ENCODE results near the gene SLC35E2B. TPM values are rescaled to one million over a fixed set of nuclear protein-coding genes. Genes with fewer than 3 reads are reported as not detected.
"Not testable (repeated sequence)": the region's sequence is repeated elsewhere in the genome, so short reads cannot be mapped to it uniquely, and the experiment has no call there.

Gene SLC35E2B
- polyA plus RNA-seq, 3 donors = 12.2 to 29.2 (median 17.7) TPM

- H3K9me3 ChIP-seq (replicated peaks in 1 of 2; ENCODE audit: control insufficient read depth in 1 of 2, insufficient read depth in 1 of 2, low read length in 2 of 2); H3K79me2 ChIP-seq (ENCODE audit: insufficient read depth, low read length); H3K27ac Mint-ChIP-seq; intact Hi-C loops (cut with micrococcal nuclease); DNase-seq; H3K9ac ChIP-seq (ENCODE audit: insufficient read depth, low read length, poor library complexity, severe bottlenecking); H3K4me3 Mint-ChIP-seq; H4K20me1 ChIP-seq (ENCODE audit: insufficient read depth, low read length); H3K4me1 ChIP-seq (ENCODE audit: control insufficient read depth in 1 of 2, insufficient read depth in 2 of 2, low read length in 2 of 2); H3K4me3 ChIP-seq (replicated peaks in 1 of 3; ENCODE audit: low read depth in 2 of 3, low read length in 3 of 3); H3K27ac ChIP-seq (ENCODE audit: low read depth in 1 of 2, low read length in 2 of 2); H2AFZ ChIP-seq (ENCODE audit: insufficient read depth, low read depth, low read length, poor library complexity, severe bottlenecking); H3K4me1 Mint-ChIP-seq; H3K4me2 ChIP-seq (replicated peaks; ENCODE audit: extremely low read depth, low read length, poor library complexity, severe bottlenecking): not testable (repeated sequence)
- Mint-ChIP-seq H3K36me3 (peaks cover 16 to 23% of the 10 kb centered on the region in 2 donors), H3K9me3 (peaks cover 0 to 11% (median 3%) of the 10 kb centered on the region in 7 donors), H3K27me3 (ENCODE audit: low read depth in 3 of 3) (peaks cover 12 to 40% (median 22%) of the 10 kb centered on the region in 3 donors)
- H3K36me3 ChIP-seq (replicated peaks in 1 of 2; ENCODE audit: control insufficient read depth in 1 of 2, insufficient read depth in 2 of 2, low read length in 2 of 2) = peaks cover 13 to 15% of the 10 kb centered on the region in 2 donors
- no CpG with 5 or more reads among the region's 35 CpGs for WGBS (ENCODE audit: insufficient coverage)
- peaks cover 11 to 26% of the 10 kb centered on the region in 2 donors for H3K27me3 ChIP-seq (ENCODE audit: control insufficient read depth in 2 of 2, insufficient read depth in 2 of 2, low read length in 2 of 2)
These were observed 59.2 kb downstream of the SLC35E2B start for GRCh38 chr1:1633409-1633808.

- Histone ChIP-seq H2AFZ (ENCODE audit: insufficient read depth, low read depth, low read length, poor library complexity, severe bottlenecking) (no peak within 1 kb of the TSS), H3K9me3 (replicated peaks in 1 of 2; ENCODE audit: control insufficient read depth in 1 of 2, insufficient read depth in 1 of 2, low read length in 2 of 2) (no peaks in the 10 kb centered on the region), H3K4me3 (replicated peaks in 1 of 3; ENCODE audit: low read depth in 2 of 3, low read length in 3 of 3) (no peak within 1 kb of the TSS), H4K20me1 (ENCODE audit: insufficient read depth, low read length) (no peaks in the 10 kb centered on the region), H3K36me3 (replicated peaks in 1 of 2; ENCODE audit: control insufficient read depth in 1 of 2, insufficient read depth in 2 of 2, low read length in 2 of 2) (peaks cover 7% of the 10 kb centered on the region in 2 donors), H3K27ac (ENCODE audit: low read depth in 1 of 2, low read length in 2 of 2) (no peak within 1 kb of the TSS), H3K27me3 (ENCODE audit: control insufficient read depth in 2 of 2, insufficient read depth in 2 of 2, low read length in 2 of 2) (peaks cover 11 to 30% of the 10 kb centered on the region in 2 donors), H3K4me2 (replicated peaks; ENCODE audit: extremely low read depth, low read length, poor library complexity, severe bottlenecking) (no peak within 1 kb of the TSS), H3K9ac (ENCODE audit: insufficient read depth, low read length, poor library complexity, severe bottlenecking) (no peak within 1 kb of the TSS), H3K79me2 (ENCODE audit: insufficient read depth, low read length) (no peaks in the 10 kb centered on the region), H3K4me1 (ENCODE audit: control insufficient read depth in 1 of 2, insufficient read depth in 2 of 2, low read length in 2 of 2) (peaks cover 3 to 9% of the 10 kb centered on the region in 2 donors)
- intact Hi-C loops (cut with micrococcal nuclease) = no loop called here
- no peak for TF ChIP-seq CTCF (IDR thresholded peaks at IDR 0.05)
- H3K9me3 Mint-ChIP-seq = peaks cover 0 to 11% (median 3%) of the 10 kb centered on the region in 7 donors
- no peak for DNase-seq
- H3K4me1 Mint-ChIP-seq = peaks cover 2% of the 10 kb centered on the region
- 3% methylated on average over 39 of the region's 48 CpGs for WGBS (ENCODE audit: insufficient coverage)
- no peak within 1 kb of the TSS for H3K27ac Mint-ChIP-seq
- peaks cover 12 to 44% (median 22%) of the 10 kb centered on the region in 3 donors for H3K27me3 Mint-ChIP-seq (ENCODE audit: low read depth in 3 of 3)
- H3K4me3 Mint-ChIP-seq = peak within 1 kb of the TSS in 1 of 2 donors; percentile 67
- peaks cover 13 to 19% of the 10 kb centered on the region in 2 donors for H3K36me3 Mint-ChIP-seq
These were observed 60.7 kb downstream of the SLC35E2B start, which contains the start of gene MMP23B for GRCh38 chr1:1631782-1632420. MMP23B (plus strand) TSS chr1:1632173; CDS start chr1:1632219, 46 bp downstream.

All from CD14-positive monocyte (primary cell).